ENCODE measurements around the gene CAPN11.

The CAPN11 gene

DNA sequence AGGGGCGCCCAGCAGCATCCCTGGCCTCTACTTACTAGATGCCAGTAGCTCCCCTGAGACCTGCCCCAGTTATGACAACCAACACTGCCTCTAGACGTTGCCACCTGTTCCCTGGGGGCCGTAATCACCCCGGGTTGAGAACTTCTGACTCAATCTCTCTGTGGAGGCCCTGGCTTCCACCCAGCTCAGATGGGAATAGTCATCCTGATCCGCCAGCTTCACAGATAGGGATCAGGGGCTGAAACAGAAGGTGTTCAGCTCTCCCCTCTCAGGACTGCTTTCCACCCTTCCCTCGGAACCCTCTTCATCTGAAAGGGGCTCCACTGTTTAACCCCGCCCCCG is 3.3 kb downstream of the CAPN11 start:
- no peak overlapping the region for H3K4me3 Mint-ChIP-seq
- no peaks in the 10 kb centered on the region for H3K9me3 Mint-ChIP-seq
- no peaks in the 10 kb centered on the region for H3K36me3 Mint-ChIP-seq (ENCODE audit: low read depth)
- peaks cover 18% of the 10 kb centered on the region for H3K27me3 Mint-ChIP-seq (ENCODE audit: low read depth)
- H3K4me1 Mint-ChIP-seq (ENCODE audit: low read depth), result peaks cover 2% of the 10 kb centered on the region
- no peak overlapping the region for H3K27ac Mint-ChIP-seq

GRCh38 chr6:44162876-44163625 is 4.4 kb downstream of the CAPN11 start:
- Mint-ChIP-seq H3K4me1 (ENCODE audit: low read depth) (peaks cover 2% of the 10 kb centered on the region), H3K36me3 (ENCODE audit: low read depth) (no peaks in the 10 kb centered on the region), H3K9me3 (no peaks in the 10 kb centered on the region), H3K27ac (no peak overlapping the region), H3K27me3 (ENCODE audit: low read depth) (peaks cover 18% of the 10 kb centered on the region), H3K4me3 (no peak overlapping the region)

GRCh38 chr6:44166116-44166515 is 7.5 kb downstream of the CAPN11 start:
- Mint-ChIP-seq H3K4me3 (no peak overlapping the region), H3K36me3 (ENCODE audit: low read depth) (no peaks in the 10 kb centered on the region), H3K9me3 (no peaks in the 10 kb centered on the region), H3K4me1 (ENCODE audit: low read depth) (no peaks in the 10 kb centered on the region), H3K27me3 (ENCODE audit: low read depth) (peaks cover 22% of the 10 kb centered on the region), H3K27ac (no peak overlapping the region)

GRCh38 chr6:44166591-44167184 is 8.1 kb downstream of the CAPN11 start:
- Mint-ChIP-seq H3K27me3 (ENCODE audit: low read depth) (peaks cover 22% of the 10 kb centered on the region), H3K4me1 (ENCODE audit: low read depth) (no peaks in the 10 kb centered on the region), H3K9me3 (no peaks in the 10 kb centered on the region), H3K36me3 (ENCODE audit: low read depth) (no peaks in the 10 kb centered on the region), H3K4me3 (no peak overlapping the region), H3K27ac (no peak overlapping the region)

- no peaks in the 10 kb centered on the region for H3K36me3 Mint-ChIP-seq (ENCODE audit: low read depth)
- no peak overlapping the region for H3K27ac Mint-ChIP-seq
- H3K4me1 Mint-ChIP-seq (ENCODE audit: low read depth), result peaks cover under 1% of the 10 kb centered on the region
- peaks cover 24% of the 10 kb centered on the region for H3K27me3 Mint-ChIP-seq (ENCODE audit: low read depth)
- H3K9me3 Mint-ChIP-seq, result no peaks in the 10 kb centered on the region
- no peak overlapping the region for H3K4me3 Mint-ChIP-seq
Measured at GRCh38 chr6:44167567-44167966, 8.9 kb downstream of the CAPN11 start.

GRCh38 chr6:44169154-44169553 is 10.5 kb downstream of the CAPN11 start:
- Mint-ChIP-seq H3K4me3 (no peak overlapping the region), H3K4me1 (ENCODE audit: low read depth) (peaks cover 4% of the 10 kb centered on the region), H3K27ac (no peak overlapping the region), H3K9me3 (no peaks in the 10 kb centered on the region), H3K27me3 (ENCODE audit: low read depth) (peaks cover 30% of the 10 kb centered on the region), H3K36me3 (ENCODE audit: low read depth) (no peaks in the 10 kb centered on the region)

DNA sequence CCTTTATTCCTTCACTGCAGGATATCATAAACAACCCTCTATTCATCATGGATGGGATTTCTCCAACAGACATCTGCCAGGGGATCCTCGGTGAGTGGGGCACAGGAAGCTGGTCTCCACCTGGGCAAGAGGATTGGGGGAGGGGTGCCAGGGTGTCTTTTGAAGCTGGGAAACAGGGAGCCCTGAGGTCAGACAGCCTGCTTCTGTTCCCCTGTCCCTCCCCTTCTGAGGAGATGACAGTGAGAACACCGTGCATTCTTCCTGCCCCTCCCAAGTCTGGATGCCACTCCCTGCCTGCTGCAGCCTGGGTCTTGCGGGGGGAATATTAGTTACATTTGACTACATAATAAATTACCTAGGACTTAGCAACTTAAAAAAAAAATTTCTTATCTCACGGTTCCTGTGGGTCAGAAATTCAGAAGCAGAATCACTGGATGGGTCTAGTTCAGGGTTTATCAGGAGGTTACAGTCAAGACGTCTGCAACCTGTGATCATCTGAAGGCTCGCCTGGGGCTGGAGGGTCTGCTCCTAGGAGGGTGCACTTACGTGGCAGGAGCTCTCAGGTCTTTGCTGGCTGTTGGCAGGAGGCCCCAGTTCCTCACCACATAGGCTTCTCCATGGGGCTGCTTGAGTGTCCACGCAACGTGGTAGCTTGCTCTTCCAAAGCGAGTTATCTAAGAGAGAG is 11.4 kb downstream of the CAPN11 start:
- peaks cover 4% of the 10 kb centered on the region for H3K4me1 Mint-ChIP-seq (ENCODE audit: low read depth)
- H3K27me3 Mint-ChIP-seq (ENCODE audit: low read depth), result peaks cover 29% of the 10 kb centered on the region
- no peaks in the 10 kb centered on the region for H3K9me3 Mint-ChIP-seq
- H3K36me3 Mint-ChIP-seq (ENCODE audit: low read depth), result no peaks in the 10 kb centered on the region
- H3K4me3 Mint-ChIP-seq, result no peak overlapping the region
- H3K27ac Mint-ChIP-seq, result no peak overlapping the region

DNA sequence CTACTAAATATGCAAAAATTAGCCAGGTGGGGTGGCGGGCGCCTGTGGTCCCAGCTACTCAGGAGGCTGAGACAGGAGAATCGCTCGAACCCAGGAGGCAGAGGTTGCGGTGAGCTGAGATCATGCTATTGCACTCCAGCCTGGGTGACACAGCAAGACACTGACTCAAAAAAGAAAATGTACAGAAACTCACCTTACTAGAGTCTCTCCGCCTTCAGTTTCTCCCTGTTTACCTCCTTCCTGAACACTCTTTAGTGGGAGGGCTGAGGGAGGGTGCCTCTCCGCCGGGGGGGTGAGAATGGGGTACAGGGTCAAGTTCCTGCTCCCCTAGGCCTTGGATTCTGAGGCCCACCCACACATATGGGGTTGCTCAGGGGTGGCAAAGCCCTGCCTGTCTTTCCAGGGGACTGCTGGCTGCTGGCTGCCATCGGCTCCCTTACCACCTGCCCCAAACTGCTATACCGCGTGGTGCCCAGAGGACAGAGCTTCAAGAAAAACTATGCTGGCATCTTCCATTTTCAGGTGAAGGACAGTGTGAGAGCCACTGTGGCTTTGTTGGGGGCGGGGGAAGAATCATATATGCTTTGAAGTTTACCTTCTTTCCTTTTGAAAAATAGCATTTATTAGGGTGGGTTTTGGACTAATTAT is 13.4 kb downstream of the CAPN11 start:
- Mint-ChIP-seq H3K4me3 (no peak overlapping the region), H3K4me1 (ENCODE audit: low read depth) (peaks cover 10% of the 10 kb centered on the region), H3K36me3 (ENCODE audit: low read depth) (no peaks in the 10 kb centered on the region), H3K9me3 (no peaks in the 10 kb centered on the region), H3K27me3 (ENCODE audit: low read depth) (peaks cover 21% of the 10 kb centered on the region), H3K27ac (no peak overlapping the region)

GRCh38 chr6:44172731-44173500 is 14.3 kb downstream of the CAPN11 start:
- Mint-ChIP-seq H3K27ac (no peak overlapping the region), H3K4me3 (no peak overlapping the region), H3K36me3 (ENCODE audit: low read depth) (no peaks in the 10 kb centered on the region), H3K9me3 (no peaks in the 10 kb centered on the region), H3K27me3 (ENCODE audit: low read depth) (peaks cover 21% of the 10 kb centered on the region), H3K4me1 (ENCODE audit: low read depth) (peaks cover 10% of the 10 kb centered on the region)

DNA sequence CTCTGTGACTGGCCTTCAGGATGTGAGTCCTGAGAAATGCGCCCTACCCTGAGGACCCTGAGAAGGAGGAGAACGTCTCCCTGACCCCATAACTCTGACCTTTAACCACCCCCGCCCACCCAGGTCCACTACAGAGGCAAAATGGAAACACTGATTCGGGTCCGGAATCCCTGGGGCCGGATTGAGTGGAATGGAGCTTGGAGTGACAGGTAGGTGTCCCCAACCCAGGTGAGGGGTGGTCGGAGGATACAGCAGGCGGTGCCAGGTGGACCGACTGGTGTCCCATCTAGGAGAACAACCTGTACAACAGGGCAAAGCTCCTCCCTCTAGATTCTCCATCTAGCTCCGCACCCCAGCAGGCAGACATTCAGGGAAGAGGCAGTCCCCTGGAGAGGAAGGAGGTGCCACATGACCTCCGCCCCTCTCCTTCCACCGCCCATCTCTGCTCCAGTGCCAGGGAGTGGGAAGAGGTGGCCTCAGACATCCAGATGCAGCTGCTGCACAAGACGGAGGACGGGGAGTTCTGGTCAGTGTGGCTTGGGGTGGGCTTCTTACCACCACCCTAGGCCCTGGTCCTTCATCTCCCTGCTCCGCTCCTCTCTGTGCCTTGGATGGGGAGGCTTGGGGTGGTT is 17.6 kb downstream of the CAPN11 start:
- Mint-ChIP-seq H3K36me3 (ENCODE audit: low read depth) (no peaks in the 10 kb centered on the region), H3K27me3 (ENCODE audit: low read depth) (peaks cover 16% of the 10 kb centered on the region), H3K9me3 (no peaks in the 10 kb centered on the region), H3K4me1 (ENCODE audit: low read depth) (peaks cover 10% of the 10 kb centered on the region), H3K4me3 (no peak overlapping the region), H3K27ac (no peak overlapping the region)

DNA sequence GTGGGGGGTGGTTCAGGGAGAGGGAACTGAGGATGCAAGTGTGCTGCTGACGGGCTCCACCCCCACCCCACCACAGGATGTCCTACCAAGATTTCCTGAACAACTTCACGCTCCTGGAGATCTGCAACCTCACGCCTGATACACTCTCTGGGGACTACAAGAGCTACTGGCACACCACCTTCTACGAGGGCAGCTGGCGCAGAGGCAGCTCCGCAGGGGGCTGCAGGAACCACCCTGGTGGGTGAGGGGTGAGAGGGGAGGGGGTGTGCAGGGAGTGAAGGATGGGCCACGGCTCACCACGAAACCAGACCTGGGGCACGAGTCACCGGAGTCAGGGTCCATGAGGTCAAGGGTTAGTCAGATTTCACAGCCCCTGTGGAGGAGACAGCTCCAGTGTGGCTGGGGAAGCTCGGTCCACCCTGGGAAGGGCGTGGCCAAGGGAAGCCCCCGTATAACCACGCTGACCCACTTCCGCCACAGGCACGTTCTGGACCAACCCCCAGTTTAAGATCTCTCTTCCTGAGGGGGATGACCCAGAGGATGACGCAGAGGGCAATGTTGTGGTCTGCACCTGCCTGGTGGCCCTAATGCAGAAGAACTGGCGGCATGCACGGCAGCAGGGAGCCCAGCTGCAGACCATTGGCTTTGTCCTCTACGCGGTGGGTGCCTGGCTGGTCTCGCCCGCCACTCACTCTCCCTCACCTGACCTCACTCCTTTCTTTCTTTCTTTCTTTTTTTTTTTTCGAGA is 18.3 kb downstream of the CAPN11 start:
- H3K4me3 Mint-ChIP-seq, result no peak overlapping the region
- H3K27me3 Mint-ChIP-seq (ENCODE audit: low read depth), result peaks cover 16% of the 10 kb centered on the region
- H3K9me3 Mint-ChIP-seq, result no peaks in the 10 kb centered on the region
- no peaks in the 10 kb centered on the region for H3K36me3 Mint-ChIP-seq (ENCODE audit: low read depth)
- H3K27ac Mint-ChIP-seq, result no peak overlapping the region
- H3K4me1 Mint-ChIP-seq (ENCODE audit: low read depth), result peaks cover 10% of the 10 kb centered on the region

- H3K9me3 Mint-ChIP-seq, result no peaks in the 10 kb centered on the region
- H3K27me3 Mint-ChIP-seq (ENCODE audit: low read depth), result peaks cover 12% of the 10 kb centered on the region
- no peaks in the 10 kb centered on the region for H3K36me3 Mint-ChIP-seq (ENCODE audit: low read depth)
- H3K4me1 Mint-ChIP-seq (ENCODE audit: low read depth), result peaks cover 7% of the 10 kb centered on the region
- no peak overlapping the region for H3K27ac Mint-ChIP-seq
- no peak overlapping the region for H3K4me3 Mint-ChIP-seq
Measured at GRCh38 chr6:44177691-44178423, 19.2 kb downstream of the CAPN11 start.

All from T-helper 1 cell treated with Interleukin-12 subunit alpha and Interleukin-12 subunit beta and Interleukin-4 antibody, amounts not matched to agents 30 μg/mL and 1 μg/mL, for 36 hours (primary cell).